ENCODE data around the gene TMEM117.
"Not testable (repeated sequence)": the region's sequence is repeated elsewhere in the genome, so short reads cannot be mapped to it uniquely, and the experiment has no call there.

The TMEM117 gene

GRCh38 chr12:44247588-44247987, 411.7 kb downstream of the TMEM117 start:
- peaks cover 0 to 10% of the 10 kb centered on the region in 2 donors for H3K9me3 Mint-ChIP-seq
- DNase-seq (no peak), ATAC-seq (no peak)
- no peaks in the 10 kb centered on the region for H3K4me1 Mint-ChIP-seq
- no peaks in the 10 kb centered on the region for H3K27me3 Mint-ChIP-seq
- H3K27ac Mint-ChIP-seq: no peak overlapping the region
- no peak overlapping the region for H3K4me3 Mint-ChIP-seq

- H3K4me1 Mint-ChIP-seq: no peaks in the 10 kb centered on the region
- H3K27ac Mint-ChIP-seq: no peak overlapping the region
- no peak for DNase-seq
- ATAC-seq: no peak
- peaks cover 0 to 10% of the 10 kb centered on the region in 2 donors for H3K9me3 Mint-ChIP-seq
- H3K27me3 Mint-ChIP-seq: no peaks in the 10 kb centered on the region
- no peak overlapping the region for H3K4me3 Mint-ChIP-seq
These were observed 412.6 kb downstream of the TMEM117 start for GRCh38 chr12:44248436-44248835.

DNA sequence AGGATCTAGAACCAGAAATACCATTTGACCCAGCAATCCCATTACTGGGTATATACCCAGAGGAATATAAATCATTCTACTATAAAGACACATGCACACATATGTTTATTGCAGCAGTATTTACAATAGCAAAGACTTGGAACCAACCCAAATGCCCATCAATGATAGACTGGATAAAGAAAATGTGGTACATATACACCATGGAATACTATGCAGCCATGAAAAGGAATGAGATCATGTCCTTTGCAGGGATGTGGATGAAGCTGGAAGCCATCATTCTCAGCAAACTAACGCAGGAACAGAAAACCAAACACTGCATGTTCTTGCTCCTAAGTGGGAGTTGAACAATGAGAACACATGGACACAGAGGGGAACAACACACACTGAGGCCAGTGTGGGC, 414.6 kb downstream of the TMEM117 start:
- not testable (repeated sequence) for DNase-seq, H3K27me3 Mint-ChIP-seq, H3K4me3 Mint-ChIP-seq, ATAC-seq, H3K27ac Mint-ChIP-seq, H3K4me1 Mint-ChIP-seq
- peaks cover 0 to 10% of the 10 kb centered on the region in 2 donors for H3K9me3 Mint-ChIP-seq

DNA sequence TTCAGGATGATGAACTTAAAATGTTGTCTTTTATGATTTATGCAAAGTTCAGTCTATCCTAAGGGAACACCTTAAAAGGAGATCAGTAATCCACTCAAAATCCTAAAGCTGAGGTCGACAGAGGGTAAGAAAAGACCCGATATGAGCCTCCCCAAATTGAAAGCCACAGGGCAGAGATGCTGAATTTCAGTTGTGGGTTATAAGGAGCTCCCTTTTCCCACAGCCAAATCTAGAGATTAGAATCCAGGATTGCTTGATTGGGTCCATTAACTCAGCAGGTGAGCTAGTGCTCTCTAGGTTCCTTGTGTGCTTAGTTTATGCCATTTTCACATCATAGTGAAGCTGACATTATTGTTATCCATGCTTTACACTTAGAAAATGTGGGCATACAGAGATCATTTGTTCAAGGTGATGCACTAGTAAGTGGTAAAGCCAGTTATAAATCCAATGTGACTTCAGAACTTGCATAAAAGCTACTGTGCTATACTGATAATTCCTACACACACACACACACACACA, 417.5 kb downstream of the TMEM117 start:
- Mint-ChIP-seq H3K4me1 (no peaks in the 10 kb centered on the region), H3K27ac (no peak overlapping the region), H3K9me3 (peaks cover 0 to 9% of the 10 kb centered on the region in 2 donors), H3K4me3 (no peak overlapping the region), H3K27me3 (no peaks in the 10 kb centered on the region)
- ATAC-seq: no peak
- DNase-seq: no peak

GRCh38 chr12:44258246-44258645, 422.4 kb downstream of the TMEM117 start:
- no peak for DNase-seq
- Mint-ChIP-seq H3K27ac (no peak overlapping the region), H3K9me3 (no peaks in the 10 kb centered on the region), H3K4me3 (no peak overlapping the region), H3K27me3 (no peaks in the 10 kb centered on the region), H3K4me1 (no peaks in the 10 kb centered on the region)
- no peak for ATAC-seq

DNA sequence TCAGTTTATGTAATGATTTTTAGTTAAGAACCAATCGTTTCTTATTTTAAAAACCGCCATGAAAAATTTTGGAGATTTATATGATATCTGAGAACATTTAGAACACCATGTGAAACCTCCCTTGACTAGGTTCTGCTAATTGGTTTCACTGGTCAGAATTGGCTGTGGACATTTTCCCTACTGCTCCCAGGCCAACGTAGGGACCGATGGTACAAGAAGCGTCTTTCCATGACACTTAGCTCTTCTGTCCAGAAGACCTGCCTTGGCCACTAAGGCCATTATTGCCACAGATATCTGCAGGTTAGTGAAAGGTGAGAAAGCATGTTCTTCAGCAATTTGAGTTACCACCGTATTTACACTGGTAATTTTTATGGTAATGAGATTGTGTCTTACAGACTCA, 424.0 kb downstream of the TMEM117 start:
- no peak overlapping the region for H3K4me3 Mint-ChIP-seq
- no peaks in the 10 kb centered on the region for H3K9me3 Mint-ChIP-seq
- ATAC-seq (no peak), DNase-seq (no peak)
- no peaks in the 10 kb centered on the region for H3K27me3 Mint-ChIP-seq
- no peaks in the 10 kb centered on the region for H3K4me1 Mint-ChIP-seq
- no peak overlapping the region for H3K27ac Mint-ChIP-seq

GRCh38 chr12:44260581-44260980, 424.7 kb downstream of the TMEM117 start:
- no peak for ATAC-seq
- no peaks in the 10 kb centered on the region for H3K9me3 Mint-ChIP-seq
- no peaks in the 10 kb centered on the region for H3K4me1 Mint-ChIP-seq
- no peak overlapping the region for H3K27ac Mint-ChIP-seq
- no peaks in the 10 kb centered on the region for H3K27me3 Mint-ChIP-seq
- DNase-seq: no peak
- H3K4me3 Mint-ChIP-seq: no peak overlapping the region

DNA sequence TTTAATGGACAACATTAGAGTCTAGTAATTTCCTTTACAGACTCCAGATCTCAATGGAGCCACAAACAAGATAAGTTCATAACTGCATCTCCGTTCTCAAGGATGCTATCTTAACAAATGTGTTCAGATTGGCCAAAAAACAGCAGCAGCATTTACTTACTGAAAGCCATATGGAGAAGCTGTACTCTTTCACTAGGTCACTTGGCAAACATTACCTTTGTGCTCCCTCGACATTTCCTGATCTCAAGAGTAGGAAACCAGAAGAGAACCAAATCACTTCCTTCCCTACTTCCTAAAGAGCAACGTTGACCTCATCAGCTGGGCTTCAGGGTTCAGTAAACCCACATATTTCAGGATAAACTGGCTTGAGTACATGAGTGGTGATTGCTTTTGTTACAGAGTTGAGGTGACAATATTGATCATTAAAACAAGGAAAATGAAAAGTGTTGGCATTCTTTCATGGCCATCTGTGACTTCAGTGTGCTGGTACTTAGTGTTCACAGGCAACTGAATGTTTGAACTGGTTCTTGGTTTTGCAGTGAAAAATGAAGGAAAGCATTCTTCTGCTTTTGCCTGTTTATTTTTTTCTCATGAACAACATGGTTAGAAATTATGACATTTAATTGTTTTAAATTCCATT, 449.6 kb downstream of the TMEM117 start:
- H3K4me3 Mint-ChIP-seq: no peak overlapping the region
- peaks cover 6 to 17% of the 10 kb centered on the region in 2 donors for H3K9me3 Mint-ChIP-seq
- H3K4me1 Mint-ChIP-seq: peaks cover 13% of the 10 kb centered on the region
- ATAC-seq: no peak
- no peak overlapping the region for H3K27ac Mint-ChIP-seq
- H3K27me3 Mint-ChIP-seq: no peaks in the 10 kb centered on the region
- DNase-seq: no peak

DNA sequence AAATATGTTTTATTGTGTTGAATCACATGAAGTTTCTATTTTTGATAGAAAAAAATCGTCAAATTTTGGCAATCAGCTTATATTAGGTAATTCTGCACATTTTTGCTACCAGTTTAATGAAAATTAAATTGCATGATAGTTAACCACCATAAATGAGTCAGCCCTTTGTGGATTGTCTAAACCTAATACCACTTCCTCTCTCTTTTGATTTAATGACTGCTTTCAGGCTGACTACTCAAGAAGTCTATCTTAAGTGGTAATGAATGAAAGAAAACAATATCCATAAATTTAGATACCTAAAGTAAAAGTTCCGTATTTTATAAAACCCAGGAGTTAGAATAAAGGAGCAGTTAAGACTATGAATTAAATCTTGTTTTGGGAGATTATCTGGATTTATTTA, 450.5 kb downstream of the TMEM117 start:
- DNase-seq (no peak), ATAC-seq (peak; percentile 93)
- H3K4me3 Mint-ChIP-seq: peak overlapping the region in 1 of 2 donors; percentile 8
- no peaks in the 10 kb centered on the region for H3K27me3 Mint-ChIP-seq
- H3K4me1 Mint-ChIP-seq: peaks cover 13% of the 10 kb centered on the region
- peaks cover 7 to 17% of the 10 kb centered on the region in 2 donors for H3K9me3 Mint-ChIP-seq
- no peak overlapping the region for H3K27ac Mint-ChIP-seq

DNA sequence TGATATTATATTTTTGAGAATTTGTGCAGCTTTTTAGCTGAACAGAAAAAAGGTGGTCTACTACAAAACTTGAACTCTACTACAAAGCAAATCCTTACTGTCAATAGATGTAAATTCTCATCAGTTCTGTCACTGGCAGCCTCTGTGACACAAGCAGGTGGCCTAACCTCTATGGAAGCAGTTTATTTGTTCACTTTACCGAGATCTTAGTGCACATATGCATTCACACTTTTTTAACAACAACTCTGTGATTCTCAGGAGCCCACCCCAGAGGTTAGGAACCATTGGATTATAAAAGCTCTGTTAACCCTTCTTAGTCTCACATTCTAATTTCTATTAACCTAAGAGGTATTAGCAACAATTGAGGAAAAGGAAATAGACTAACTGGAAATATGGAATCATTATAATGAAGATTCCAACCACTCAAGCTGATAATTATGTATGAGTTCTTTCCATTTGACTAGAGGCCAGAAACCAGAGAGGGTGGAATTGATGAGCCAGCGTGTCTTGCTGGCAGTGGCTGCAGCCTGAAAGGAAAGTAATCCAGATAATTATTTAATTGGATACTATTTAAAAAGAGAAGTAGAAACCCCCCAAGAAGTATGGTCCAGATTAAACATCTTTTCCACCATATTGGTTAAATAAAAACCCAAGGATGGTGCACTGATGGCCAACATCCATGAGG, 451.1 kb downstream of the TMEM117 start:
- ATAC-seq (no peak), DNase-seq (no peak)
- Mint-ChIP-seq H3K27me3 (no peaks in the 10 kb centered on the region), H3K4me1 (peaks cover 13% of the 10 kb centered on the region), H3K9me3 (peaks cover 7 to 15% of the 10 kb centered on the region in 2 donors), H3K27ac (peak overlapping the region in 1 of 2 donors; percentile 40), H3K4me3 (peak overlapping the region in 1 of 2 donors; percentile 14)

DNA sequence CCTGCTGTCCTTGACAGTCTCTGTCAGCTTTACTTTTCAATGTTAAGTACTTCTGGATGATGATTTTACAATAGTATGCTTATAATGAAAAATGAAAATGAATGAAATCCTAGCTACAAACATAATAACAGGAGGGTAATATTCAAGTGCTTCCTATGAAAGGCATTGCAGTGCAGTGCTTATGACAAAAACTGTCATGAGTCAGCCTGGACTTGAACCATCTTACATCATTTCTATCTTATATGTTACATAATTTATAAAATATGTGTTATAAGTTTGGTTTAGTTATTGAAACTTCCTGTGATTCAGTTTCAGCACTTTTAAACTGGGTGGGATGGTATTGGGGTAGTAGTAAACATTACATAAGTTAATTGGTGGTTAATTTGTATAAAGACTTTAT, 451.7 kb downstream of the TMEM117 start:
- no peak overlapping the region for H3K4me3 Mint-ChIP-seq
- H3K4me1 Mint-ChIP-seq: peaks cover 13% of the 10 kb centered on the region
- DNase-seq (no peak), ATAC-seq (peak; percentile 42)
- H3K9me3 Mint-ChIP-seq: peaks cover 7 to 10% of the 10 kb centered on the region in 2 donors
- H3K27ac Mint-ChIP-seq: no peak overlapping the region
- no peaks in the 10 kb centered on the region for H3K27me3 Mint-ChIP-seq

DNA sequence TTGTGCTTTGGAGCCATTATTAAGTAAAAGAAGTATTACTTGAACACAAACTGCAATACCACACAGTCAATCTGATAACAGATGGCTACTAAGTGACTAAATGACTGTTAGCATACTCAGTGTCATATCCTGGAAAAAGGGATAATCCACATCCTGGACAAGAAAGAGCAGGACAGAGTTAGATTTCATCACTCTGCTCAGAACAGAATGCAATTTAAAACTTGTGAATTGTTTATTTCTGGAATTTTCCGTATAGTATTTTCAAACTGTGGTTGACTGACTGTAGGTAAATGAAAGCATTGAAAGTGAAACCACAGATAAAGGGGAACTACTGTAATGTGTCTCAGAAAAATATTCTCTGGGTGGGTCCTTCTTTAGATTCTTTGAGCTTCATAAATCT, 458.8 kb downstream of the TMEM117 start:
- H3K4me1 Mint-ChIP-seq: peaks cover 8% of the 10 kb centered on the region
- H3K4me3 Mint-ChIP-seq: no peak overlapping the region
- peaks cover 12 to 14% of the 10 kb centered on the region in 2 donors for H3K9me3 Mint-ChIP-seq
- ATAC-seq: peak; percentile 76
- no peak overlapping the region for H3K27ac Mint-ChIP-seq
- DNase-seq: no peak
- H3K27me3 Mint-ChIP-seq: no peaks in the 10 kb centered on the region

- no peak overlapping the region for H3K4me3 Mint-ChIP-seq
These were observed 460.2 kb downstream of the TMEM117 start for GRCh38 chr12:44295958-44296623.

GRCh38 chr12:44296624-44297197, 460.8 kb downstream of the TMEM117 start:
- DNase-seq (no peak), ATAC-seq (no peak)
- Mint-ChIP-seq H3K4me3 (no peak overlapping the region), H3K4me1 (peaks cover 8% of the 10 kb centered on the region), H3K27me3 (no peaks in the 10 kb centered on the region), H3K9me3 (peaks cover 6 to 14% of the 10 kb centered on the region in 2 donors), H3K27ac (no peak overlapping the region)

More at GRCh38 chr12:44295958-44296623, 460.2 kb downstream of the TMEM117 start:
- Mint-ChIP-seq H3K27ac (no peak overlapping the region), H3K4me1 (peaks cover 8% of the 10 kb centered on the region), H3K9me3 (peaks cover 6 to 14% of the 10 kb centered on the region in 2 donors), H3K27me3 (no peaks in the 10 kb centered on the region)
- ATAC-seq (no peak), DNase-seq (no peak)

- Mint-ChIP-seq H3K27me3 (no peaks in the 10 kb centered on the region), H3K4me3 (no peak overlapping the region), H3K27ac (peak overlapping the region in 1 of 2 donors; percentile 75), H3K9me3 (peaks cover 6 to 14% of the 10 kb centered on the region in 2 donors), H3K4me1 (peaks cover 5% of the 10 kb centered on the region)
- DNase-seq (no peak), ATAC-seq (no peak)
These were observed 463.6 kb downstream of the TMEM117 start for GRCh38 chr12:44299524-44299923.

All from stimulated activated naive CD8-positive, alpha-beta T cell treated with anti-CD3 and anti-CD28 coated beads, Interleukin-15, amount 100 ng/mL, for 72 hours (primary cell).